Transverse colon (tissue), 4 donors: Measurements from ENCODE around the gene ICA1L. TPM values are rescaled to one million over a fixed set of nuclear protein-coding genes. Genes with fewer than 3 reads are reported as not detected.
A peak's percentile ranks its signal among the peaks of the same experiment; 100 is the strongest.

Experiments used
- DNase-seq: peaks from one replicate; pipeline ENCODE4 v3.0.0-alpha.2; 2019
- H3K27ac ChIP-seq, 4 donors: fragments of 200-600 bp; sonication (generic); 2 replicates each; pipeline ENCODE4 v1.5.1; 2016 to 2018; ENCODE audit warnings: inconsistent platforms in 4 of 4
- H3K27me3 ChIP-seq: fragments of 200-600 bp; sonication (generic); 2 replicates; pipeline ENCODE4 v1.5.1; 2017; ENCODE audit warnings: inconsistent platforms
- H3K36me3 ChIP-seq, 4 donors: fragments of 200-600 bp; sonication (generic); 2 replicates each; pipeline ENCODE4 v1.5.1; 2017 to 2019; ENCODE audit warnings: inconsistent platforms in 4 of 4
- H3K4me1 ChIP-seq, 4 donors: fragments of 200-600 bp; sonication (generic); 2 replicates each; pipeline ENCODE4 v1.5.1; 2017 to 2020; ENCODE audit warnings: inconsistent platforms in 4 of 4
- H3K4me3 ChIP-seq, 4 donors: fragments of 200-600 bp; sonication (generic); 1 replicate in 1 of 4; 2 replicates in 3 of 4; pipeline versions ENCODE4 v1.5.1 to v1.6.1; 2017 to 2019; ENCODE audit warnings: inconsistent platforms in 4 of 4
- H3K9me3 ChIP-seq, 2 donors: fragments of 200-600 bp; sonication (generic); 2 replicates each; pipeline ENCODE4 v1.5.1; 2017 to 2019; ENCODE audit warnings: inconsistent platforms in 2 of 2
- CTCF ChIP-seq, 5 experiments: fragments of 200-600 bp in 3 of 5; fragments of 450-650 bp in 2 of 5; sonication (generic) in 3 of 5; IDR thresholded peaks; 1 replicate in 2 of 5; 2 replicates in 3 of 5; pipeline ENCODE4 v1.5.1; 2016 to 2017; ENCODE audit warnings: antibody characterized with exemption in 5 of 5, inconsistent platforms in 3 of 5, mild to moderate bottlenecking in 2 of 5, moderate library complexity in 1 of 5
- EP300 ChIP-seq: sonication (generic); formaldehyde crosslinking; IDR thresholded peaks from one replicate; pipeline ENCODE4 v1.6.1; 2017; ENCODE audit warnings: antibody characterized with exemption, low read depth
- POLR2A ChIP-seq: fragments of 450-650 bp; IDR thresholded peaks from one replicate; pipeline ENCODE4 v1.6.1; 2016; ENCODE audit warnings: antibody characterized with exemption, mild to moderate bottlenecking, moderate library complexity
- POLR2AphosphoS5 ChIP-seq, 3 donors: sonication (generic); formaldehyde crosslinking; IDR thresholded peaks; one replicate each; pipeline ENCODE4 v1.6.1; 2016; ENCODE audit warnings: antibody characterized with exemption in 3 of 3
- WGBS, 2 donors: methylation state at CpG; one replicate each; pipeline ENCODE4 v1.1.5; 2018; ENCODE audit warnings: low coverage in 1 of 2; 5-methylcytosine and 5-hydroxymethylcytosine counted together
- in situ Hi-C, 4 donors: fragments of 200-750 bp; cut with MboI; loops; one replicate each; pipeline versions ENCODE4 v1.15.0 to v1.15.1; 2017; ENCODE audit warnings: low sequenced_read_pairs in 3 of 4, low pct_ligation_motif_present in 1 of 4, low pct_unique_long_range_greater_than_20kb in 1 of 4
- intact Hi-C: fragments of 100-400 bp; cut with DNase I; formaldehyde crosslinking; loops from one replicate; pipeline ENCODE4 v1.15.1; 2023; ENCODE audit warnings: low total_unique reads
- total RNA-seq, 4 donors: library from RNA; depleted of rRNA; stranded (reverse); fragments of >200 nt; gene quantifications; one replicate each; pipeline ENCODE4 v1.1.0, GENCODE V29; 2016

The ICA1L gene
- total RNA-seq, 4 donors from 2014 or later, result 4.4 to 39.4 (median 20.5) TPM

DNA sequence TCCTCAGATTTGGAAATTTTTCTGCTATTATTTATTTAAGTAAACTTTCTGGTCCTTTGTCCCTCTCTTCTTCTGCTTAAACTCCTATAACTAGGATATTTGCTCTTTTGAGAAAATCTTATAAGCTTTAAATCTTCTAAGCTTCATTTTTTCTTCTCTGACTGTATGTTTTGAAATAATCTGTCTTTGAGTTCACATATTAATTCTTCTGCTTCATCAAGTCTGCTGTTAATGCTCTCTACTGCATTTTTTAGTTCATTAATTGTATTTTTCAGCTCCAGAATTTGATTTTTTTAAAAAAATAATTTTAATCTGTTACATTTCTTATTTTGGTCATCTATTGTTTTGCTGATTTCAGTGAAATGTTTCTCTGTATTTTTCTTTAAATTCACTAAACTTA, 28.9 kb downstream of the ICA1L start:
- peaks cover 0 to 6% of the 10 kb centered on the region in 2 donors for H3K9me3 ChIP-seq
- in situ Hi-C loops (no loop called here), intact Hi-C loops (no loop called here)
- H3K4me3 ChIP-seq, result no peak overlapping the region
- no peak for DNase-seq
- no peaks in the 10 kb centered on the region for H3K27me3 ChIP-seq
- no peak overlapping the region for H3K27ac ChIP-seq
- H3K4me1 ChIP-seq, result no peaks in the 10 kb centered on the region
- TF ChIP-seq POLR2A, result no peak
- no peak for TF ChIP-seq EP300
- TF ChIP-seq CTCF (IDR thresholded peaks at IDR 0.05), result no peak
- no peak for TF ChIP-seq POLR2AphosphoS5 (IDR thresholded peaks at IDR 0.05)
- H3K36me3 ChIP-seq, result no peaks in the 10 kb centered on the region

GRCh38 chr2:202841090-202841867, 30.3 kb downstream of the ICA1L start:
- DNase-seq, result no peak
- TF ChIP-seq POLR2AphosphoS5 (IDR thresholded peaks at IDR 0.05), result no peak
- TF ChIP-seq EP300, result no peak
- TF ChIP-seq CTCF (IDR thresholded peaks at IDR 0.05), result no peak
- TF ChIP-seq POLR2A, result no peak
- 67 to 90% methylated on average over 1 to 11 of the region's 11 CpGs for WGBS, 2 donors
- Histone ChIP-seq H3K36me3 (no peaks in the 10 kb centered on the region), H3K27ac (no peak overlapping the region), H3K4me1 (no peaks in the 10 kb centered on the region), H3K9me3 (peaks cover 0 to 6% of the 10 kb centered on the region in 2 donors), H3K27me3 (no peaks in the 10 kb centered on the region), H3K4me3 (no peak overlapping the region)
- intact Hi-C loops (no loop called here), in situ Hi-C loops (no loop called here)

- Histone ChIP-seq H3K9me3 (no peaks in the 10 kb centered on the region), H3K4me3 (no peak overlapping the region), H3K4me1 (no peaks in the 10 kb centered on the region), H3K36me3 (no peaks in the 10 kb centered on the region), H3K27me3 (no peaks in the 10 kb centered on the region), H3K27ac (no peak overlapping the region)
- in situ Hi-C loops, result no loop called here
- TF ChIP-seq CTCF (IDR thresholded peaks at IDR 0.05), result peak; percentile 39 to 47 (median 42)
- no peak for TF ChIP-seq POLR2A
- TF ChIP-seq EP300, result no peak
- TF ChIP-seq POLR2AphosphoS5 (IDR thresholded peaks at IDR 0.05), result no peak
- WGBS, 2 donors, result 31 to 43% methylated on average over 5 to 6 of the region's 6 CpGs
- intact Hi-C loops, result no loop called here
- peak; percentile 29 for DNase-seq
These were observed 40.0 kb downstream of the ICA1L start for GRCh38 chr2:202831242-202832220.

GRCh38 chr2:202824901-202825300, 46.7 kb downstream of the ICA1L start:
- no peaks in the 10 kb centered on the region for H3K4me1 ChIP-seq
- in situ Hi-C loops, result no loop called here
- no peak for DNase-seq
- H3K9me3 ChIP-seq, result no peaks in the 10 kb centered on the region
- H3K36me3 ChIP-seq, result no peaks in the 10 kb centered on the region
- intact Hi-C loops, result no loop called here
- no peak overlapping the region for H3K4me3 ChIP-seq
- no peaks in the 10 kb centered on the region for H3K27me3 ChIP-seq
- 100% methylated on average over 1 of the region's 1 CpG; no CpG with 5 or more reads in 1 of the 2 donors for WGBS, 2 donors
- TF ChIP-seq POLR2A (no peak), EP300 (no peak), CTCF (IDR thresholded peaks at IDR 0.05) (no peak), POLR2AphosphoS5 (IDR thresholded peaks at IDR 0.05) (no peak)
- no peak overlapping the region for H3K27ac ChIP-seq
